Renal pelvis (tissue), 4 donors: ENCODE data around the gene SVOPL. TPM values are rescaled to one million over a fixed set of nuclear protein-coding genes. Genes with fewer than 3 reads are reported as not detected.

ENCODE experiments used
- DNase-seq: peaks from one replicate; pipeline ENCODE4 v3.0.0-alpha.2; 2013
- polyA plus RNA-seq, 3 donors: library from polyadenylated mRNA; unstranded; fragments of 120-200 nt; gene quantifications; one replicate each; pipeline ENCODE4 v1.2.1, GENCODE V29; 2013; ENCODE audit not compliant: insufficient read length in 3 of 3

The SVOPL gene
- polyA plus RNA-seq, 3 donors = 3.2 to 3.6 (median 3.4) TPM

DNA sequence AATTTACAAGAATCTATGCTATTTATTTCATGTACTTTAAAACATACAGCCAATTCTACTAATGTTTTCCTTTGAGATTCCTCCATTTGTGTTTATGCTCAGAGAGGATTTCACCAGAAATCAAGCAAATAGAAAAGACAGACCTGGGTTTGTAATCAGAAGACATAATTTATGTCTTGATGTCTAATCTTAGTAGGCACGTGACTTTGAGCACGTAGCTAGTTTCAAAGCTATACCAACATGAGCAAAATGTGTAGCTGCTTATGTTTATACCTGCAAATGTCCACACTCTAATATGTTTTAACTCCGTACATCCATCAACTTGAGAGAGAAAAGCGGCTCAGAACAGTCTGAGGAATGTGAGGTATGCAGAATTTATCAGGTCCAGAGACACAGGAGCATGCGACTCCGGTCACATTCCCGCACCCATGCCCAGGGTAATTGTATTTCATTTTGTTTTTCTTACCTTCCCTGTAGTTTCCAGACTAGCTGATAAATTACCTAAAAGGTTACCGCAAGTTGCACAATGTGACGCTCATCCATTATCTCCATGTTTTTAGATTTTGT, 40.0 kb downstream of the SVOPL start:
- DNase-seq = peak; percentile 28

DNA sequence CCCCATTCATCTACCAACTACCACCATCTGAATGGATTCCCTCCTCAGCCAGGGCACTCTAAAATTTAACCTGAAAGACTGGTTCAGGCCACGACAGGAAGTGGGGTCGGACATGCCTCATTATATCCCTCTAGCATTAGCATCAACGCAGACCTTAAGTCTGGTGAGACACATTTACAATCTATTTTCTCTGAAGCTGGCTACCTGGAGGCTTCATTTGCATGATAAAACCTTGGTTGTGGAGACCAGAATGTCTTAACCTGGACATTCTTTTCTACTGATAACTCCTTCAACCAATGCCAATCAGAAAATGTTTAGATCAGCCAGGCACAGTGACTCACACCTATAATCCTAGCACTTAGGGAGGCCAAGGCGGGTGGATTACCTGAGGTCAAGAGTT, 42.3 kb downstream of the SVOPL start:
- no peak for DNase-seq

DNA sequence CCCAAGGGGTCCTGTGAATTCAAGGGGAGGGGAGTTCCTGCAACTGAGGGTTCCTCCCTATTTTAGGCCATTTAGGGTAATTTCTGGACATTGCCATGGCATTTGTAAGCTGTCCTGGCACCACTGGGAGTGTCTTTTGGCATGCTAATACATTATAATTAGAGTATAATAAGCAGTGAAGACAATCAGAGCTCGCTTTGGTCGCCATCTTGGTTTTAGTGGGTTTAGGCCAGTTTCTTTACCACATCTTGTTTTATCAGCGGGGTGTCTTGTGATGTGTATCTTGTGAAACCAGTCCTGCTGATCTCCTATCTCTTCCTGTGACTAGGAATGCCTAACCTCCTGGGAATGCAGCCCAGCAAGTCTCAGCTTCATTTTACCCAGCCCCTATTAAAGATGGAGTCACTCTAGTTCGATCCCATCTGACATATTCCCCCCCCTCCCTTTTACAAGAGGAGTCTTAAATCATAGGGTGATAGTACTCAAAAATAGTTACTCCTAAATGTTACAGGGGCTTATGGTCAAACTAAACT, 43.2 kb downstream of the SVOPL start:
- DNase-seq = no peak

DNA sequence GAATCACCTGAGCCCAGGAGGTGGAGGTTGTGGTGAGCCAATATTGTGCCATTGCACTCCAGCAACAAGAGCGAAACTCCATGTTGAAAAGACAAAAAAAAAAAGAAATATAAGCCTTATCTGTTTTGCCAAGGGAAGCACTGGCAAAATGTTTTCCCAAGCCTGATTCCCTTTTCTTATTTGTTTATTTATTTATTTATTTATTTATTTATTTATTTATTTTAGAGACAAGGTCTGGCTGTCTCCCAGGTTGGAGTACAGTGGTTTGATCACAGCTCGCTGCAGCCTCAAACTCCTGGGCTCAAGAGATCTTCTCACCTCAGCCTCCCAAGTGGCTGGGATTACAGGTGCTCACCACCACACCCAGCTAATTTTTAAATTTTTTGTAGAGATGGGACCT, 44.2 kb downstream of the SVOPL start:
- no peak for DNase-seq

DNA sequence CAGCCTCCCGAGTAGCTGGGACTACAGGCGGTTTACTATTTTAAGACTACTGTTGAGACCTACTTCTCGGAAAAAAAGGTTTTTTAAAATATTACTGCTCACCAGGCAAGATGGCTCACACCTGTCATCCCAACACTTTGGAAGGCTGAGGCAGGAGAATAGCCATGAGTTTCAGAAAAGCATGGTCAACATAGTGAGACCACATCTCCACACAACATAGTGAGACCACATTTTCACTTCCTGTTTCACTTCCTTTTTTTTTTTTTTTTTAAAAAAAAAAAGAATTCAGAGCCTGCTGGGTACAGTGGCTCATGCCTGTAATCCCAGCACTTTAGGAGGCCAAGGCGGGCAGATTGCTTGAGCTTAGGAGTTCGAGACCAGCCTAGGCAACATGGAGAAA, 46.5 kb downstream of the SVOPL start:
- no peak for DNase-seq

DNA sequence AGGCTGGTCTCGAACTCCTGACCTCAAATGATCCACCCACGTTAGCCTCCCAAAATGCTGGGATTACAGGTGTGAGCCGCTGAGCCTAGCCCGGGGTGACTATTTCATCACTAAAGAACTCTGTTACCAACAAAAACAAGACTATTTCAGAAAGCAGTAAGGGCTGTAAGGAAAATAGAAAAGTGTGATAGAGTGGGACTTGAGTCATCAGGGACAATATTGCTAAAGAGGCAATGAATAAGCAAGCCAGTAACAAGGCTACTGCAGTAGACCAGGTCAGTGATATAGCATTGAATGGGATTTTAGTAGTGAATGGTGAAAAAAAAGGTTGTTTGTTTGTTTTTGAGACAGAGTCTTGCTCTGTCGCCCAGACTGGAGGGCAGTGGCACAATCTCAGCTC, 51.7 kb downstream of the SVOPL start:
- DNase-seq = no peak

DNA sequence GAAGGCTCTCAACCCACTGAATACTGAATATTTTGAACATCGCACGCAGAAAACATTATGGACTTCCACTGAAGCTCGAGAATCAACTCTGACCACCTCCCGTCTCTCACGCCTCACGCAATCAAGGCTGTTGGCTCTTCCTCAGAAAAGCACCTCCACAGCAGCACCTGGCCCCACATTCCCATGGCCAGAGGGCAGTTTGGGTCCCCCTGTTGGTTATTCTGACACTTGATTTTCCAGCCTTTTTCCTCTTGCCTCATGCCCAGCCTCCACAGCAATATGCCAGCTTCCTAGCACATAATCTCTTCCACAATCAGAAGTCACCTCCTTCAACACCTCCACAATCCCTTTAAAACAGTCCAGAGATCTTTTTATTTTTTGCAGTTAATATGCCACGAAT, 55.9 kb downstream of the SVOPL start:
- DNase-seq = no peak

DNA sequence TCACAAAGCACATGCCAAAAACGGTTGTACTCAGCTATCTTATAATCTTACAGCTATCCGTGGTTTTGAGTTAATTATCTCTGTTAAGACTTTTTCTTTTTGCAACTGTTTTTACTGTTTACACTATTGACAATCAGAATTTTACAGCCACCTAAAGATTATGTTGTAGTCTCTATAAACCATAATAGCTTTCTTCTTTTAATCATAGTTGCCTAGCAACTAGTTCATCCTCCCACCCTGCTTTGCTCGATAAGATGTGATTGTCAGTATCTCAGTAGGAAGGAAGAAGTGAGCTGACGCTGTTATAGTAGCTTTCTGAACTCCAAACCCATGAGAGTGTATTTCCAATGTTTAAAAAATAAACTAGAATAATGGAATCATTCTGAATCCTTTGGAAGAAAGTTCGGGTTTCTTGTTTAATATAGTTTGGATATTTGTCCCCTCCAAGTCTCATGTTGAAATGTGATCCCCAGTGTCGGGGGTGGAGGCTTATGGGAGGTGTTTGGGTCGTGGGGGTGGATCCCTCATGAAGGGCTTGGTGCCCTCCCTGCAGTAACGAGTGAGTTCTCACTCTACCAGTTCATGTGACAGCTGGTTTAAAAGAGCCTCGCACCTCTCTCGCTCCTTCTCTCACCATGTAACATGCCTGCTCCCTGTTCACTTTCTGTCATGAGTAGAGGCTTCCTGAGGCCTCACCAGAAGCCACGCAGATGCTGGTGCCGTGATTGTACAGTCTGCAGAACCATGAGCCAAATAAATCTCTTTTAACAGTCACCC, 68.1 kb downstream of the SVOPL start:
- DNase-seq = no peak

DNA sequence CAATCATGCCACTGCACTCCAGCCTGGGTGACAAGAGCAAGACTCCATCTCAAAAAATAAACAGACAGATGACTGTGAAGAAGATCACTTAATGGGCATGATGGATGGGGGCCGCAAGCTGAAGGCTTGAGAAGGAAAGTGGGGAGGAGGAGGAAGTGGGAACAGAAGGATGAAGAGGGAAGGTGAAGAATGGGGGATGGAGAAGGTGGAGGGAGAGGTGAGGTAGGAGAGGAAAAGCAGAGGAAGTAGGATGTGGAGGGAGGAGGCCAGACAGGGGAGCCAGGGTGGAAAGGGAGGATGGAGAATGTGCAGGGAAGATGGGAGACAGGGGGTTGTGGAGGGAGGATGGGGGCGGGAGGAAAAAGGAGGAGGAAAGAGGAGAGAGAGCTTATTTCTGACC, 68.8 kb downstream of the SVOPL start:
- no peak for DNase-seq

DNA sequence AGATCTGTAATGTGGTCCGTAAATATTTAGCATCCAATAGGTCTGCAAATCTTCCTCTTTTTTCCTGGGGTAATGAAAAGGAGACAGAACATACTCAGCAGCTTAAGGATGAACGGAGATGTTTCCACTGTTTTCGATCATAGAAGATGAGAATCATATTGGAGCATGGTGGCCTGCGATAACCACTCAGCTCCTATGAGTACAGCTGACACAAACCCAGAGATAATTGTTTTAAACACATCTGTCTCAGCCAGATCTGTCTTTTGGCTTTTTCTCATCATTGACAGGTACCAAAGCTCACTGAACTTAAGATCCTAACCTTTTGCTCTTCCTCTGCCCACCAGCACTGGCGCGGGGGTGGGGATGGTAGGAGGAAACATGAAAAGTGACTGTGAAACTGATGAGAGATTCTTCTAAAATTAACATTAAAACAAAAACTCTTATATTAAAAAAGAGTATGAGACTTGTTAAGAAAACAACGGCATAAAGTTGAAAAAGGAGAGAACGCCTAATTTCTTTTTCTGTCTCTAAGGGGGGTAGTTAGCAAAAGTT, 71.0 kb downstream of the SVOPL start:
- DNase-seq = no peak

DNA sequence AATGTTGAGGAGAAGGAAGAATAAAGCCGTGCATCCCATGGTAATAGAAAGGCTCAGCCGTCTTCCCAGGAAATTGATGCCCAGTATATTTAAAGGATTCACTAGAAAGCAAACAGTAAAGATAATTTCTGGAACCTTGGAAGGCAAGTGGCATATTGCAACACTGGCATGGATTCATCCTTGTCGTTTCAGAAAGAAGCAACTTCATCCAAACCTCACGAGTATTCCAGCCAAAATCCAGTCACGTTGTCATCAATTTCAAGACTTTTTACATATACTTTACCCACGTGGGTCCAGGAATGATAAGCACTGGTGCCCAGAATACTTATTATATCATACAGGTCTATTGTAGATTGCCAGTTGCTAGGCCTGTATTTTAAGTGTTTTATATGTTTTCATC, 73.8 kb downstream of the SVOPL start:
- no peak for DNase-seq

DNA sequence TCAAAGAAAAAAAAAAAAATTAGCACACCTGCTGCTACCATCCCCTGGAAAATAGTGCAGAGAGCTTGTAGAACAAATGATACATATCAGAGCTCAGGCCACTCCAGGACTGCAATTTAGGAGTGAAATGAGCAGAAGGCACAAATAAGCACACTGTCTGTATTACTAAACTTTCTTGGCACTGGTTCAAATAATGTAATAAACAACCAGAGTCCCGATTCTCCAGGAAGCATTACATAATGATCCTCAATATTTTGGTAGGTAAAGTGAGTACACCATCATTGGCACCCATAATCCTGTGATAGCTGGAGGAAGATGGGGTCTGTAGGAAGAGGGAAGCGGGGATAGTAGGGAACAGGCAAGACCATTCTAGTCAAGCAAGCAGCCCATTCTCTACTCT, 74.3 kb downstream of the SVOPL start:
- no peak for DNase-seq

DNA sequence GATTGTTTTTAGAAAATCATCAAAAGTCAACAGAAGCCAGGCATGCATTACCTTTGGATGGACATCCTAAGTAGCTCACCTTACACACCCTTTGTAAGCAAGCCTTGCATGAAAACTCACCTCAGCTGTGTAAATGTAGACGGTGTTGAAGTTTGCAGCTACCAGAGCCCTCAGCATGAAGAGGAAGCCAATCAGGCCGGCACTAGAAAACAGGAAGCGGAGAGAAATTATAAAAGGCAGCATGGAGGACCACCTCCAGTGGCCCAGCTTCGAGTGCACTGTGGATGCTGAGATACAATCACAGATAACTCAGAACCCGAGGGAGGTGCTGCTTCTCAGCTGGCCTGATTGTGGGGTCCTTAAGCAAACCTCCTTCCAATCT, 75.3 kb downstream of the SVOPL start:
- no peak for DNase-seq

DNA sequence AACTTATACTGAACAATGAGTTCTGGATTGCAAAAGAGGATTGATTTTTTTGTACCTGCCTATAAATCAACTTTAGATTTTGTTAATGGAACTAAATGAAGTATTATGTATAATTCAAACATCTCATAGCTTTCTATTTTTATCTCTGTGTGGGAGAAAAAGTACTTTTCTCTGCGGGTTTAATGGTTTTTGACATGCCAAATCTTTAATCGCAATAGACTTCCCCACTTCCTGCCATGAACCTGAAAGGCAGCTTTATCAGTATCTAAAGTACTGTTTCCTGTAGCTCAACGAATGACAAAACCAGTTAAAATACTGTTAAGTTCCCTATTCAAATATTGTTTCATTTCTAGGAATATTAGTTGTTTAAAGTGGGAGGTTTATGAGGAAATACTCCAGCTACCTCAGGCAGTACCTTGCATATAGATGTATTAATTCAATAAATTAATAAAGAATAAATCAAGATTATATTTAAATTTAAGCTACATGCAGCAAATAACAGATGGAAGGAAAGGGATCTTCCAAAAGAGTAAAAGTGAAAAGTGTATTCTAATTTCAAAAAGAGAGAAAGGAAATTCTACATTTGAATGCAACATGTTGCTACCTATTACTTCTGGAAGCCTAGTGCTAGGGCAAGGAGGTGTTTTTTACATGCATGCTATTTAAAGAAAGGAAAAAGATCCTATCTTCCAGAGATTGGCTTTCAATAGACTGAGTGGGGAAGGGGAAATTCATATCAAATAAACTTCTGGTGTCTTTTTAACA, 75.9 kb downstream of the SVOPL start:
- no peak for DNase-seq

DNA sequence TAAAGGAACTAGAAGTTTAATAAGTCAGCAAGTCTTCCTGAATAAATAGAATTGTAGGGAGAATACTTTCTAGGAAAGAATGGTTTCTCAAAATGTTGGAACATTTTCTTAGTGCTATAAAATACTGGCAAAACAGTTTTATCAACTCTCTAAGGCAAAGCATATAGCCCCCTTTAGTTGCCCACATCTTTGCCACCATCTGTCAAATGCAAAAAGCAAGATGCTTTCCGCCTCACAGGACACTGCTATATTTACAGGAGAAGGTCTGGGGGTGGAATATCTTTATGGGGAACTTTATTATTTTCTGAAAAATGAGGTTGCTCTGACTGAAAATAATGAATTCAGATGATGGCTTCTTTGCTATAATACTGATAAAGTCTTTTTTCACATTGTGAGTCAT, 78.3 kb downstream of the SVOPL start:
- DNase-seq = no peak

DNA sequence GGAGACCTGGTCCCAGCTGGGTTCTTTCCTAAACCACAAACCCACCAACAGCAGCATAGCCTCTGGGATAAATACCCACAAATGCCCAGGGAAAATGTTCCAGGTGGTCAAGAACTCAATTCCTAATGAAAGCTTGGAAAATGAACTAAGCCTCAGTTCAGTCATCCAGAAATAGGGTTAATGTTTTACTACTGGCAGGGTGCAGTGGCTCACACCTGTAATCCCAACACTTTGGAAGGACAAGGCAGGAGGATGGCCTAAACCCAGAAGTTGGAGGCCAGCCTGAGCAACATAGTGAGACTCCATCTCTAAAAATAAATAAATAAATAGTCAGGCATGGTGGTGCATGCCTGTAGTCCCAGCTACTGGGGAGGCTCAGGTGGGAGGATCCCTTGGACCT, 82.2 kb downstream of the SVOPL start:
- DNase-seq = no peak

DNA sequence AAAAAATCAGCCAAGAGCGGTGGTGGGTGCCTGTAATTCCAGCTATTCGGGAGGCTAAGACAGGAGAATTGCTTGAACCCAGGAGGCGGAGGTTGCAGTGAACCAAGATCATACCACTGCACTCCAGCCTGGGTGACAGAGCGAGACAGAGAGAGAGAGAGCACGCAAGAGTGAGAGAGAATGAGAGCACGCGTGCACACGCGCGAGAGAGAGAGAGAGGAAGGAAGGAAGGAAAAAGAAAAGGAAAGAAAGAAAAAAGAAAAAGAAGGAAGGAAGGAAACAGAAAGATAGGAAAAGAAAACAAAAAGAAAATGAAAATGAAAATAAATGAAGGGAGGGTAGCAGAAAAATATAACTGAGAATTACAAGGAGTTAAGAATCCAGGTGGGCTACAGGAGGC, 82.7 kb downstream of the SVOPL start:
- no peak for DNase-seq

DNA sequence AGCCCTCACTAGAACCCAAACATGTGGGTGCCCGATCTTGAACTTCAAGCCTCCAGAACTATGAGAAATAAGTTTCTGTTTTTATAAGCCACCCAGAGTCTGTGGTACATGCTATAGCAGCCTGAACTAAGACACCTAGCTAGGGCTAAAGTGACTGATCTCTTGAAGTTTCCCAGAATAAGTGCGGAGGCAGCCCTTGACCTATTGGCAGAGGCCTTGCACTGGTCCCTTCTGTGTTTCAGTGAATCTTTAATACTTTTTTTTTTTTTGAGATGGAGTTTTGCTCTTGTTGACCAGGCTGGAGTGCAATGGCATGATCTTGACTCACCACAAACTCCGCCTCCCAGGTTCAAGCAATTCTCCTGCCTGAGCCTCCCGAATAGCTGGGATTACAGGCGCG, 85.1 kb downstream of the SVOPL start:
- no peak for DNase-seq

DNA sequence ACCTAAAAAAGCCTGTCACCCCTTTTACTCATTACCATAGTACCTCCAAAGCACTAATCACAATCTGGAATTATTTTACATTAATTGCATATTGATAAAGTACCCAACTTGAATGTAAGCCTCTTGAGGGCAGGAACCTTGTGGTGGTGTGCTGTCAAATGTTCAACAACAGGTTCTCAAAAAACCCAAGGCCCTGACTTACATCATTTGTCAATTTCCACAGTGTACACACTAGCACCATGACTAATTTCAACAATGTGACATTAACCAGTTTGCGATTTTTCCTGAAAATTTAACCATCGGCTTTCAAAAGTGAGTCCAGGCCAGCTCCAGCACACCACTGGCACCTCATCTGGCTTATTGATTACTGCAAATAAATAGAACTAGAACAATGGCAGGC, 87.5 kb downstream of the SVOPL start:
- no peak for DNase-seq

DNA sequence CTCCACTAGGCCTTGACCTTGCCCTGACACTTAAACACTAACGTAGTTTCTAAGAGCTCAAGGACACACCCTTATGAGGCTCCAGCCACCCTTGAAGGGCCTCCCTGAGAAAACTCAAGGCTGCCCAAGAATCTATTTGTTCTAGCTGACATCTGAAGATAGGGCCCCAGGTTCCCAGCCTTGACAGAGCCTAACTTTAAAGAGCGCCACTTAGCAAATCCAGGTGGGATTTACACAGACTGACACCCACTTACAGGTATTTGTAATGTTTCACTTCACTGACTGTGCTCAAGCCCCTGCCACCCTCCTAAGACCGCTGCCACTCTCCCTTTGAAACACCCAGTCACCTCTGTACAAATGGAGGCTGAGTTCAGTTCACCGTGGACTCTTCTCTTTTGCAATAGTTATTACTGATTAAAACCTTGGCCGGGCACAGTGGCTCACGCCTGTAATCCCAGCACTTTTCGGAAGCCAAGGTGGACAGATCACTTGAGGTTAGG, 90.4 kb downstream of the SVOPL start:
- no peak for DNase-seq

DNA sequence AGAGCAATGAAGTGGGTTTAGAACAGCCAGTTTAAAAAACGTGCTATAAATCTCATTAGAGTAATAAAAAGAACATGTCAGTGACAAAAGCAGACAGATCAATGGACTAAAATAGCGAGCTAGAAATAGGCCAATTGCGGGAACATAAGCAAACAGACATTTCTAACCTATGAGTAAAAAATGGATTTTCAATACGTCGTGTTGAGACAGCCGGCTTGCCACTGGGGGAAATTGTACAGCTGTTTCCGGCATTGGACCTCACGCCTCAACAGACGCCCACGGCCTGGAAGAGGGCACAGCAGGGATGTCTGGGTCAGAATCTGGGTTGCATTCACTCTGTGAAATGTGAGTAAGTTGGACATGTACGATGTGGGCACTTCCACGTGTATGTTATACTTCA, 92.9 kb downstream of the SVOPL start:
- no peak for DNase-seq
